A549 (cell line): ENCODE measurements around the gene AFAP1. TPM values are rescaled to one million over a fixed set of nuclear protein-coding genes. Genes with fewer than 3 reads are reported as not detected.

Source experiments
- ATAC-seq, 2 experiments: fragments of 200-7000 bp in 1 of 2; fragments of >200 bp in 1 of 2; cut with Nextera tagmentation in 1 of 2; cut with Tn5 transposase in 1 of 2; 3 replicates each; pipeline versions ENCODE4 v1.8.0 to v1.9.1; 2018 to 2020; ENCODE audit warnings: mild to moderate bottlenecking in 1 of 2, moderate library complexity in 1 of 2
- CTCF ChIA-PET: fragments of 300-600 bp; sonication (Branson Sonifier 250); formaldehyde crosslinking; extraction: SDS; loops from one replicate; lab custom pipeline; 2021; ENCODE audit warnings: antibody characterized with exemption, inconsistent platforms; lab: Yijun Ruan, JAX
- POLR2A ChIA-PET: fragments of 350-600 bp; formaldehyde crosslinking; extraction: SDS; loops from one replicate; lab custom pipeline; 2021; ENCODE audit warnings: antibody characterized with exemption, inconsistent platforms; lab: Yijun Ruan, JAX
- DNase-seq, 2 experiments: peaks; one replicate each; pipeline versions ENCODE4 v3.0.0 to v3.0.0-alpha.2; 2011 to 2016; ENCODE audit warnings: low read depth in 1 of 2, low spot score in 1 of 2
- FAIRE-seq: peaks from 2 replicates; lab custom pipeline; 2011; peaks lifted over from hg19 to GRCh38; lab: Jason Lieb, UNC
- H3K27ac ChIP-seq, 2 experiments: fragments of >200 bp; sonication (Bioruptor Twin); formaldehyde crosslinking; 3 replicates each; pipeline ENCODE4 v1.5.1; 2016 to 2017
- H3K4me1 ChIP-seq: fragments of >200 bp; sonication (Bioruptor Twin); formaldehyde crosslinking; 3 replicates; pipeline ENCODE4 v1.6.1; 2016
- H3K4me2 ChIP-seq: fragments of >200 bp; sonication (Bioruptor Twin); formaldehyde crosslinking; 3 replicates; pipeline ENCODE4 v1.6.1; 2016
- H3K4me3 ChIP-seq: fragments of >200 bp; sonication (Bioruptor Twin); formaldehyde crosslinking; 3 replicates; pipeline ENCODE4 v1.5.1; 2016
- H3K9me3 ChIP-seq: fragments of >200 bp; sonication (Bioruptor Twin); formaldehyde crosslinking; 3 replicates; pipeline ENCODE4 v1.6.1; 2016
- ATOH8 ChIP-seq: fragments of 250-450 bp; sonication (Bioruptor Pico); IDR thresholded peaks from 2 replicates; pipeline ENCODE4 v1.5.0; 2020; ENCODE audit warnings: low read depth, mild to moderate bottlenecking, moderate library complexity
- CHD4 ChIP-seq: fragments of 200-600 bp; sonication (generic); IDR thresholded peaks from 2 replicates; pipeline ENCODE4 v1.6.1; 2016; ENCODE audit warnings: antibody characterized with exemption, mild to moderate bottlenecking, borderline replicate concordance
- CTCF ChIP-seq: fragments of >200 bp; sonication (Bioruptor Twin); formaldehyde crosslinking; IDR thresholded peaks from 3 replicates; pipeline ENCODE4 v1.5.1; 2016
- E2F6 ChIP-seq: IDR thresholded peaks from 2 replicates; pipeline ENCODE4 v1.6.1; 2012; ENCODE audit warnings: low read depth, borderline replicate concordance
- EHF ChIP-seq: fragments of 250-450 bp; sonication (Bioruptor Pico); IDR thresholded peaks from 2 replicates; pipeline ENCODE4 v1.5.0; 2020; ENCODE audit warnings: mild to moderate bottlenecking
- EHMT2 ChIP-seq: fragments of 200-600 bp; sonication (generic); IDR thresholded peaks from 2 replicates; pipeline ENCODE4 v1.6.1; 2016; ENCODE audit warnings: antibody characterized with exemption, low read depth, mild to moderate bottlenecking, moderate library complexity
- EP300 ChIP-seq, 2 experiments: fragments of >200 bp; sonication (Bioruptor Twin); formaldehyde crosslinking; IDR thresholded peaks; 2 replicates in 1 of 2; 3 replicates in 1 of 2; pipeline ENCODE4 v1.6.1; 2016 to 2017
- ESRRA ChIP-seq: fragments of 150-350 bp; IDR thresholded peaks from 2 replicates; pipeline ENCODE4 v1.6.1; 2014; ENCODE audit warnings: mild to moderate bottlenecking, low read length, borderline replicate concordance
- FOXS1 ChIP-seq: fragments of 250-450 bp; sonication (Bioruptor Pico); IDR thresholded peaks from 2 replicates; pipeline ENCODE4 v1.5.0; 2020; ENCODE audit warnings: mild to moderate bottlenecking, moderate library complexity
- GATA3 ChIP-seq: IDR thresholded peaks from 2 replicates; pipeline ENCODE4 v1.6.1; 2012; ENCODE audit warnings: borderline replicate concordance
- HDAC2 ChIP-seq: fragments of 200-600 bp; sonication (generic); IDR thresholded peaks from 2 replicates; pipeline ENCODE4 v1.6.1; 2016
- HOXB13 ChIP-seq: fragments of 250-450 bp; sonication (Bioruptor Pico); IDR thresholded peaks from 2 replicates; pipeline ENCODE4 v1.5.0; 2020; ENCODE audit warnings: low read depth, mild to moderate bottlenecking, moderate library complexity
- KDM1A ChIP-seq: fragments of 200-600 bp; sonication (generic); IDR thresholded peaks from 2 replicates; pipeline ENCODE4 v1.6.1; 2016; ENCODE audit warnings: low read depth, mild to moderate bottlenecking
- KDM5A ChIP-seq: fragments of 200-600 bp; sonication (generic); IDR thresholded peaks from 2 replicates; pipeline ENCODE4 v1.6.1; 2016; ENCODE audit warnings: antibody characterized with exemption, mild to moderate bottlenecking
- MAFK ChIP-seq: fragments of 450-650 bp; IDR thresholded peaks from 2 replicates; pipeline ENCODE4 v1.6.1; 2014; ENCODE audit not compliant: partially characterized antibody
- MYC ChIP-seq: IDR thresholded peaks from 2 replicates; pipeline ENCODE4 v1.6.1; 2012; ENCODE audit warnings: mild to moderate bottlenecking, inconsistent platforms, low read length, improper control_type of control experiment, borderline replicate concordance
- NR3C1 ChIP-seq: fragments of >200 bp; sonication (Bioruptor Twin); formaldehyde crosslinking; IDR thresholded peaks from 3 replicates; pipeline ENCODE4 v1.6.1; 2017
- PHF8 ChIP-seq: fragments of 200-600 bp; sonication (generic); IDR thresholded peaks from 2 replicates; pipeline ENCODE4 v1.6.1; 2016; ENCODE audit warnings: low read depth, mild to moderate bottlenecking, antibody characterized with exemption, moderate library complexity, borderline replicate concordance
- POLR2A ChIP-seq: IDR thresholded peaks from 2 replicates; pipeline ENCODE4 v1.6.1; 2012; ENCODE audit warnings: mild to moderate bottlenecking, low read length
- POLR2AphosphoS2 ChIP-seq: conservative IDR thresholded peaks from 2 replicates; pipeline ENCODE4 v1.6.1; 2012; ENCODE audit warnings: low read length, improper control_type of control experiment, inconsistent platforms
- RAD21 ChIP-seq, 2 experiments: fragments of >200 bp in 1 of 2; sonication (Bioruptor Twin) in 1 of 2; formaldehyde crosslinking in 1 of 2; IDR thresholded peaks in 1 of 2; conservative IDR thresholded peaks in 1 of 2; 2 replicates in 1 of 2; 3 replicates in 1 of 2; pipeline ENCODE4 v1.6.1; 2012 to 2018; ENCODE audit warnings: inconsistent platforms in 1 of 2
- REST ChIP-seq: fragments of 200-600 bp; sonication (generic); IDR thresholded peaks from 2 replicates; pipeline ENCODE4 v1.6.1; 2016; ENCODE audit warnings: antibody characterized with exemption, mild to moderate bottlenecking, moderate library complexity
- RFX5 ChIP-seq: fragments of 450-650 bp; IDR thresholded peaks from 2 replicates; pipeline ENCODE4 v1.7.1; 2014; ENCODE audit warnings: antibody characterized with exemption, mild to moderate bottlenecking, moderate library complexity
- TP53 ChIP-seq: fragments of 250-450 bp; sonication (Bioruptor Pico); IDR thresholded peaks from 2 replicates; pipeline ENCODE4 v1.5.0; 2021; ENCODE audit warnings: mild to moderate bottlenecking, moderate library complexity
- WGBS: methylation state at CpG from one replicate; pipeline ENCODE4 v1.1.6; 2017; ENCODE audit errors: missing lambda C conversion rate; 5-methylcytosine and 5-hydroxymethylcytosine counted together
- polyA plus RNA-seq, 4 experiments: library from polyadenylated mRNA; depleted of rRNA in 3 of 4; stranded (reverse); fragments of >200 nt; fragmentation: RNase III in 1 of 4; extraction: RNeasy Plus Mini Kit Qiagen cat#74134 plus additional on column Dnase treatment in 1 of 4; gene quantifications; 2 replicates in 3 of 4; 3 replicates in 1 of 4; pipeline ENCODE4 v1.2.3, GENCODE V29; 2011 to 2017
- TF ChIP-seq, protein P1 (sequence below): IDR thresholded peaks from 2 replicates; pipeline ENCODE4 v1.6.1; 2012
- TF ChIP-seq, protein P2 (sequence below): fragments of >200 bp; sonication (Bioruptor Twin); formaldehyde crosslinking; IDR thresholded peaks from 3 replicates; pipeline ENCODE4 v1.6.1; 2016

The AFAP1 gene
- polyA plus RNA-seq, 2 of the 4 experiments (the other 2 are of a cell fraction), result 25.4 to 29.6 TPM

GRCh38 chr4:7978489-7978888, 38.8 kb upstream of the AFAP1 start:
- 95% methylated on average over 4 of the region's 5 CpGs for WGBS
- DNase-seq (no peak), FAIRE-seq (no peak), ATAC-seq (peak in 1 of 2 experiments; percentile 28; a peak in 3 of 6 replicates)
- POLR2A ChIA-PET, result no interaction called here
- H3K9me3 ChIP-seq, result no peaks in the 10 kb centered on the region
- TF ChIP-seq ESRRA (no peak), HDAC2 (no peak), ATOH8 (CRISPR knock-in tag) (no peak)
- peak overlapping the region; percentile 55 for H3K4me2 ChIP-seq
- no peak overlapping the region for H3K4me3 ChIP-seq
- peak overlapping the region; percentile 40 to 82; a peak in 5 of 6 replicates for H3K27ac ChIP-seq
- H3K4me1 ChIP-seq, result peaks cover 30% of the 10 kb centered on the region
- CTCF ChIA-PET, result interaction anchor here (0.7 to 2.8 kb wide), 4 partner anchors 9 to 174 kb away, joined by 3 to 17 read pairs (median 5); no protein-coding TSS in a partner anchor

- H3K9me3 ChIP-seq, result no peaks in the 10 kb centered on the region
- H3K4me1 ChIP-seq, result peaks cover 47% of the 10 kb centered on the region
- H3K4me2 ChIP-seq, result no peak overlapping the region
- no peak overlapping the region for H3K4me3 ChIP-seq
- FAIRE-seq (no peak), DNase-seq (no peak), ATAC-seq (no peak)
- H3K27ac ChIP-seq, result no peak overlapping the region
- ChIA-PET CTCF (interaction anchor here (1.4 kb wide), 1 partner anchor 11 kb away, joined by 6 read pairs; no protein-coding TSS in a partner anchor), POLR2A (no interaction called here)
- 90% methylated on average over 5 of the region's 5 CpGs for WGBS
- TF ChIP-seq PHF8 (no peak), POLR2A (no peak), KDM1A (no peak), EP300 (IDR thresholded peaks at IDR 0.05) (no peak), TP53 (CRISPR knock-in tag) (no peak), RAD21 (conservative IDR thresholded peaks at IDR 0.05 in 1 of 2, IDR thresholded peaks at IDR 0.05 in 1 of 2) (no peak), NR3C1 (no peak), FOXS1 (CRISPR knock-in tag) (no peak), EHMT2 (no peak), E2F6 (no peak), EHF (no peak), MAFK (no peak)
These were observed 37.0 kb upstream of the AFAP1 start for GRCh38 chr4:7976634-7977033.

- FAIRE-seq (no peak), ATAC-seq (no peak), DNase-seq (no peak)
- Histone ChIP-seq H3K4me1 (peaks cover 53% of the 10 kb centered on the region), H3K4me2 (no peak overlapping the region), H3K9me3 (no peaks in the 10 kb centered on the region), H3K4me3 (no peak overlapping the region), H3K27ac (no peak overlapping the region)
- POLR2A ChIA-PET, result no interaction called here
- WGBS, result 93% methylated on average over 7 of the region's 7 CpGs
- CTCF ChIA-PET, result interaction anchor here (1.4 kb wide), 1 partner anchor 12 kb away, joined by 6 read pairs; no protein-coding TSS in a partner anchor
- TF ChIP-seq KDM5A (no peak), ATOH8 (CRISPR knock-in tag) (no peak), NR3C1 (no peak), HOXB13 (CRISPR knock-in tag) (no peak), MYC (no peak), REST (no peak), CHD4 (no peak), POLR2AphosphoS2 (no peak), CTCF (no peak), RFX5 (no peak), GATA3 (no peak)
- TF ChIP-seq, protein P1, sequence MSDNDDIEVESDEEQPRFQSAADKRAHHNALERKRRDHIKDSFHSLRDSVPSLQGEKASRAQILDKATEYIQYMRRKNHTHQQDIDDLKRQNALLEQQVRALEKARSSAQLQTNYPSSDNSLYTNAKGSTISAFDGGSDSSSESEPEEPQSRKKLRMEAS, result no peak
- TF ChIP-seq, protein P2, sequence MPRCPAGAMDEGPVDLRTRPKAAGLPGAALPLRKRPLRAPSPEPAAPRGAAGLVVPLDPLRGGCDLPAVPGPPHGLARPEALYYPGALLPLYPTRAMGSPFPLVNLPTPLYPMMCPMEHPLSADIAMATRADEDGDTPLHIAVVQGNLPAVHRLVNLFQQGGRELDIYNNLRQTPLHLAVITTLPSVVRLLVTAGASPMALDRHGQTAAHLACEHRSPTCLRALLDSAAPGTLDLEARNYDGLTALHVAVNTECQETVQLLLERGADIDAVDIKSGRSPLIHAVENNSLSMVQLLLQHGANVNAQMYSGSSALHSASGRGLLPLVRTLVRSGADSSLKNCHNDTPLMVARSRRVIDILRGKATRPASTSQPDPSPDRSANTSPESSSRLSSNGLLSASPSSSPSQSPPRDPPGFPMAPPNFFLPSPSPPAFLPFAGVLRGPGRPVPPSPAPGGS, result no peak
These were observed 36.4 kb upstream of the AFAP1 start for GRCh38 chr4:7976025-7976424.
